GM21737 (cell line): ENCODE results near the gene LTBR.

Source experiments
- ATAC-seq: cut with Tn5 transposase; IDR thresholded peaks from one replicate; pipeline ENCODE4 v1.9.1; 2021; ENCODE audit warnings: mild to moderate bottlenecking, moderate library complexity; ENCODE audit not compliant: unreplicated experiment

Gene LTBR

GRCh38 chr12:6380141-6381121 is 3.5 kb upstream of the LTBR start:
- no peak for ATAC-seq

GRCh38 chr12:6382371-6382770 is 1.6 kb upstream of the LTBR start:
- no peak for ATAC-seq

- ATAC-seq, result no peak
These were observed 980 bp upstream of the LTBR start for GRCh38 chr12:6382982-6383381.

- no peak for ATAC-seq
These were observed 806 bp downstream of the LTBR start for GRCh38 chr12:6384499-6385436.

GRCh38 chr12:6386038-6386437 is 2.1 kb downstream of the LTBR start:
- ATAC-seq, result no peak

- ATAC-seq, result no peak
These were observed 2.5 kb downstream of the LTBR start for GRCh38 chr12:6386491-6386890.

GRCh38 chr12:6387541-6387940 is 3.6 kb downstream of the LTBR start:
- no peak for ATAC-seq

- ATAC-seq, result no peak
These were observed 6.3 kb downstream of the LTBR start for GRCh38 chr12:6390084-6390799.

- no peak for ATAC-seq
These were observed 7.1 kb downstream of the LTBR start for GRCh38 chr12:6391013-6391412.

- no peak for ATAC-seq
These were observed 8.5 kb downstream of the LTBR start for GRCh38 chr12:6392504-6392903.

- ATAC-seq, result no peak
These were observed 9.1 kb downstream of the LTBR start for GRCh38 chr12:6393109-6393508.

GRCh38 chr12:6394398-6394797 is 10.4 kb downstream of the LTBR start:
- no peak for ATAC-seq

- no peak for ATAC-seq
These were observed 12.1 kb downstream of the LTBR start for GRCh38 chr12:6396031-6396430.

- no peak for ATAC-seq
These were observed 16.1 kb downstream of the LTBR start for GRCh38 chr12:6399884-6400644.

- ATAC-seq, result no peak
These were observed 20.4 kb downstream of the LTBR start for GRCh38 chr12:6404390-6404789.

GRCh38 chr12:6405963-6406362 is 22.0 kb downstream of the LTBR start:
- ATAC-seq, result no peak

GRCh38 chr12:6407236-6407954 is 23.4 kb downstream of the LTBR start:
- no peak for ATAC-seq

GRCh38 chr12:6416596-6416995 is 32.6 kb downstream of the LTBR start:
- ATAC-seq, result no peak

GRCh38 chr12:6418796-6419195 is 34.8 kb downstream of the LTBR start:
- ATAC-seq, result no peak

GRCh38 chr12:6420364-6420763 is 36.4 kb downstream of the LTBR start:
- ATAC-seq, result no peak
